ENCODE data around the gene ADAMTS13.

- TF ChIP-seq CTCF (IDR thresholded peaks at IDR 0.05) (peak; percentile 37), EZH2phosphoT487 (IDR thresholded peaks at IDR 0.05) (no peak), EZH2 (IDR thresholded peaks at IDR 0.05) (no peak)
Observed at GRCh38 chr9:133375116-133375723, 46.9 kb upstream of the ADAMTS13 start.
